GM12874 (cell line): ENCODE data around the gene LINGO4.

ENCODE experiments used
- TF ChIP-seq, protein P1 (sequence below): IDR thresholded peaks from 2 replicates; pipeline ENCODE4 v1.5.1; 2011; ENCODE audit warnings: low read depth, mild to moderate bottlenecking, control low read depth, low read length, moderate library complexity; ENCODE audit not compliant: insufficient read depth

Gene LINGO4, protein sequence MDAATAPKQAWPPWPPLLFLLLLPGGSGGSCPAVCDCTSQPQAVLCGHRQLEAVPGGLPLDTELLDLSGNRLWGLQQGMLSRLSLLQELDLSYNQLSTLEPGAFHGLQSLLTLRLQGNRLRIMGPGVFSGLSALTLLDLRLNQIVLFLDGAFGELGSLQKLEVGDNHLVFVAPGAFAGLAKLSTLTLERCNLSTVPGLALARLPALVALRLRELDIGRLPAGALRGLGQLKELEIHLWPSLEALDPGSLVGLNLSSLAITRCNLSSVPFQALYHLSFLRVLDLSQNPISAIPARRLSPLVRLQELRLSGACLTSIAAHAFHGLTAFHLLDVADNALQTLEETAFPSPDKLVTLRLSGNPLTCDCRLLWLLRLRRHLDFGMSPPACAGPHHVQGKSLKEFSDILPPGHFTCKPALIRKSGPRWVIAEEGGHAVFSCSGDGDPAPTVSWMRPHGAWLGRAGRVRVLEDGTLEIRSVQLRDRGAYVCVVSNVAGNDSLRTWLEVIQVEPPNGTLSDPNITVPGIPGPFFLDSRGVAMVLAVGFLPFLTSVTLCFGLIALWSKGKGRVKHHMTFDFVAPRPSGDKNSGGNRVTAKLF

DNA sequence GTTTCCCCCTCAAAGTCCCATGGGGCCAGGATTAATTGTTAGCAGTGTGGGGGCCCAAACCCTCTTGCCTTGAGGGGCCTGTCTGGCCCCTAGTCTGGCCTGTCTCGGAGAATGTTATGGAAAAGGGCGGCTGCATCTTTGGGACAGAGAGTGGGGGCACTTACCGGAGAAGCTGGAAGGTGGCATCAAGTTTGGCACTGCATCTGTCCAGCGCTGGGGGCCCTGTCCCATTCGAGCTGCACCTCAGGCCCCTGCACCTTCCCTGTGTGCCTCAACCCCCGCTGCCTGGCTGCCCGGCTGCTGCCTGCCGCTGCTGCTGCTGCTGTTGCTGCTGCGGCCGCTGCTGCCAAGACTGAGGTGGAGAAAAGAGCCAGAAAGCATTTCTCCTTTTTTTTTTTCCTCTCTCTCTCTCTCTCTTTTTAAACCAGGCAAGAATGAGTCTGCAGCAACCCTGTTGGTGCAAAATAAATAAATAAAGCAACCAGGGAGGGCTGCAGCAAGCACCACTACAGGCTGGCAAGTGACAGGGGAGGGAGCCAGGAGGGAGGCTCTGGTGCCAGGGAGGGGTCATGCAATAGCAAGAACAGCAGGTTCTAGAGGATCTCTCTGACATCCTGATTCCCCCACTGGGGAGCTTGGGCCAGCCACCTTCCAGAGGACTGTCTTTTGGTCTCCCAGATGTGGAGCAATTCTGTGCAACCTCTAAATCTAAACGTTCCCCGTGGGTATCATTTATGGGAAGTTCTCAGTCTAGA lies at the start of gene LINGO4:
Gene LINGO4, minus strand, starts transcription at position 354 of the 755 bp plus-strand sequence. CDS start 2,715 bp downstream, outside the sequence.
- TF ChIP-seq, protein P1, sequence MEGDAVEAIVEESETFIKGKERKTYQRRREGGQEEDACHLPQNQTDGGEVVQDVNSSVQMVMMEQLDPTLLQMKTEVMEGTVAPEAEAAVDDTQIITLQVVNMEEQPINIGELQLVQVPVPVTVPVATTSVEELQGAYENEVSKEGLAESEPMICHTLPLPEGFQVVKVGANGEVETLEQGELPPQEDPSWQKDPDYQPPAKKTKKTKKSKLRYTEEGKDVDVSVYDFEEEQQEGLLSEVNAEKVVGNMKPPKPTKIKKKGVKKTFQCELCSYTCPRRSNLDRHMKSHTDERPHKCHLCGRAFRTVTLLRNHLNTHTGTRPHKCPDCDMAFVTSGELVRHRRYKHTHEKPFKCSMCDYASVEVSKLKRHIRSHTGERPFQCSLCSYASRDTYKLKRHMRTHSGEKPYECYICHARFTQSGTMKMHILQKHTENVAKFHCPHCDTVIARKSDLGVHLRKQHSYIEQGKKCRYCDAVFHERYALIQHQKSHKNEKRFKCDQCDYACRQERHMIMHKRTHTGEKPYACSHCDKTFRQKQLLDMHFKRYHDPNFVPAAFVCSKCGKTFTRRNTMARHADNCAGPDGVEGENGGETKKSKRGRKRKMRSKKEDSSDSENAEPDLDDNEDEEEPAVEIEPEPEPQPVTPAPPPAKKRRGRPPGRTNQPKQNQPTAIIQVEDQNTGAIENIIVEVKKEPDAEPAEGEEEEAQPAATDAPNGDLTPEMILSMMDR, result no peak

DNA sequence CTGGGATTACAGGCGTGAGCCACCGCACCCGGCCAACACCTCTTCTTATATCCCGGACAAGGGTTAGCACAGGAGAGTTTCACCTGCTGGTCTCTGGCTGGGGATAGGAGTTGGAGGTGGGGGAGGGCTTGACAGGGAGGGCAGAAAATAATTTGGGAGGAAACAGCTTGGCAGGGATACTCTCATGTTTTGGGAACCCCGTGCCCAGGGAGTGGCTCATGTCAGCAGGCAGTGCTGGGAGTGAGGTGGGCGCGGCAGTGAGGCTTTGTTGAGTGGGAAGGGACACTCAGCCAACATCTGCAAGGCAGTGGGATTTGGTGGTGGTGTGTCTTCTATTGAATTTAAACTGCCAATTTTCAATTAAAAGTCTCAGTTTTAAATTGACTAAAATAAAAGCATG lies 49.4 kb upstream of the LINGO4 start:
- TF ChIP-seq, protein P1, result no peak

DNA sequence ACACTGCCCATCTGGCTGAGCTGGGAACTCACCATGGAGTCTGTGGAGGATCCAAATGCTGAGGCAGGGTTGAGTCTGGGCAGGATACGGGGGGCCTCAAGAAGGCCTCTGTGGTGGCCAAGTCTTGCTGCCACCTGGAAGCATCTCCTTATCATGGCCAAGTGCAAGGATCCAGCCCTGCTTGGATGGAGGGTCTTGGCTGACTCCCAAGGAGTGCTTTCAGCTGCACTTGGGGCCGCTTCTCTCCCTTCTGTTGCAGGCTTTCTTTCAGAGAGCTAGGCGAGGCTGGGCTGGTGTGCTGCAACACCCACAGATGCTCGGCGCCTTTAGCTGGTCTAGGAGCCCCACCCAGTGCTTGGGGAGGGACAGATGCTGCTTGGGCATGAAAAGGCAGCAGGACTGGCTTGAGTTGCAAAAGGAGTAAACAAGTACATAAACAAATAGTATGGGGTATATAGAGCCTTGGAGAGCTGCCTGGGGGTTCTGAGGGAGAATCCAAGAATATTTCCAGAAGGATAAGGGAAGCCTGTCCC lies 48.3 kb upstream of the LINGO4 start, which contains the start of gene THEM5:
Gene THEM5, minus strand, starts transcription at position 302 of the 533 bp plus-strand sequence. Its CDS starts 147 bp downstream, at position 155.
- TF ChIP-seq, protein P1, result no peak

DNA sequence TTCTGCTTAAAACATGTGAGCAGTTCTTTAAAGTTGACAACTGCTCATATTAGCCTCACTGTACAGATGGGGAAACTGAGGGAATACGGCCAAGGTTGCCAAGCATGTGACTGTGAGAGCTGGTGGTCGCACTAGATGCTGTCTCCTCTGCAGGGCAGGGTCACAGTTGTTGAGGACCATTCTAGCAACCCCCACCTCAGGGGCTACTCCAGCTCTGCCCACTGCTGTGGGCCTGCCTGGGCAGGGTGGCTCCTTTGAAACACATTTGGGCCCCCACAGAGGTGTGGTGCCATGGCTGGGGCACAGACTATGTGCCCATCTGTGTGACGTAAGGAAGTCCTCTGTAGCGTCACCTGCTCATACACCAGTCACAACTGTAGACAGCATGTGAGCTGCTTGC lies 47.5 kb upstream of the LINGO4 start:
- TF ChIP-seq, protein P1, result no peak

DNA sequence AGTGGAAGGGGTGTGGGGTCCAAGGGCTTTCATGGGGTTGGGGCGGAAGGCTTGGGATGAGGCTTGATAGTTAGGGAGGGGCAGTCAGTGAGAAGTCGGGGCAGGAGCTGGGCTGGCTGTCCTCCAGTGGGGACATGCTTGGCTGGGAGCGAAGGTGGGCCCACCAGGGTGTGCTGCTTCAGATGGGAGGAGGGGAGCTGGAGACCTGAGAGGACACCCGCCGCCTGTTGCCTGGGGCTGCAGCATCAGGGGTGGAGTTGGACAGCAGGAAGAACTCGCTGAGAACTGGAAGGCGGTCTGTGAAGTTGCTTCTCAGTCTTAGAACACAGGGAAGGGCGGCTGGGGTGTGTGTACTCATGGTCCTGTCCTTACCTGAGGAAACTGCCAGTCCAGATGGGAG lies 46.7 kb upstream of the LINGO4 start:
- TF ChIP-seq, protein P1, result no peak

DNA sequence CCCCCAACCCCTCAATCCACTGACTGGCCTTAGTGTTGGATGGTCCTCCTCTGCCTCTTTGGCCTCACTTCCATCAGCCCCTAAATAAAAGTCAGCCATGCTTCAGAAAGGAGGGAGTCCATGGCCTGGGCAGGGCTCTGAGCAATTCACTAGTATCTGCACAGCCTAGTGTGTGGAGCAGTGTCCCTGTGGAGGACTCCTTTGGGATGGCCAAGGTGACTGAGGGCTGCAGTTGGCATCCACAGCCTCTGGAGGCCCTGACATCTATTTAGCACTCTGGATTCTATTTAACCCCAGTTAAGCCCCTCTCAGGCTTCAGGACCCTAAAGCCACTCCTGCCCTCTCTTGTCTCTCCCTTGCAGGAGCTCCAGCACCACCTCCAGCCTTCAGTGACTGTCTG lies 44.7 kb upstream of the LINGO4 start:
- TF ChIP-seq, protein P1, result no peak

DNA sequence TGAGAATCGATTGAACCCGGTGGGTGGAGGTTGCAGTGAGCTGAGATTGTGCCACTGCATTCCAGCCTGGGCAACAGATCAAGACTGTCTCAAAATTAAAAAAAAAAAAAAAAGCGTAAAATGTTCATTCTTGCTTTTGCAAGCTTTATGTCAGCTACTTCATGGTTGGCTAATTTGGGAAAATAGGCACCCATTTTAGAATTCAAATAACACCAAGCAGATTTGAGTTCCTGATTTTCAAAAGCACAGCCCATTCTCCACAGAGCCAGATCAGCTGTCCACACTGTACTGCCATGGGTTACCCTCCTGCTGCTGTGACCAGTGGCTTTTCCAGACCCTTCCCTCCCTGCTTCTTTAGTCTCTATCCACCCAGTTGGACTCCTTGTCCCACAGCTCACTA lies 43.9 kb upstream of the LINGO4 start:
- TF ChIP-seq, protein P1, result no peak
